SK-N-SH (cell line): Measurements from ENCODE around the gene ZNF75A.
"Not testable (repeated sequence)": the region's sequence is repeated elsewhere in the genome, so short reads cannot be mapped to it uniquely, and the experiment has no call there.

Source experiments
- ELF1 ChIP-seq: IDR thresholded peaks from 2 replicates; pipeline ENCODE4 v1.4.0; 2012
- EP300 ChIP-seq, 2 experiments: IDR thresholded peaks; 2 replicates each; pipeline versions ENCODE4 v1.4.0 to v1.6.1; 2012; ENCODE audit warnings: borderline replicate concordance in 1 of 2, low read depth in 1 of 2, low read length in 1 of 2
- EZH2phosphoT487 ChIP-seq: fragments of 200-600 bp; sonication (generic); IDR thresholded peaks from 2 replicates; pipeline ENCODE4 v1.6.1; 2017; ENCODE audit warnings: low read depth, mixed run types, mild to moderate bottlenecking, antibody characterized with exemption, moderate library complexity, borderline replicate concordance
- FOXJ3 ChIP-seq: sonication (generic); formaldehyde crosslinking; IDR thresholded peaks from 2 replicates; pipeline ENCODE4 v1.5.1; 2020; ENCODE audit warnings: mild to moderate bottlenecking, missing genetic modification reagents
- RAD21 ChIP-seq: IDR thresholded peaks from 2 replicates; pipeline ENCODE4 v1.6.1; 2012; ENCODE audit warnings: mild to moderate bottlenecking, low read length
- RFX5 ChIP-seq: IDR thresholded peaks from 2 replicates; pipeline ENCODE4 v1.6.1; 2012; ENCODE audit warnings: mild to moderate bottlenecking, improper control_type of control experiment, low read length
- SMC3 ChIP-seq: IDR thresholded peaks from 2 replicates; pipeline ENCODE4 v1.6.1; 2012; ENCODE audit warnings: low read depth, low read length, improper control_type of control experiment
- TAF1 ChIP-seq: IDR thresholded peaks from 2 replicates; pipeline ENCODE4 v1.6.1; 2012; ENCODE audit warnings: low read depth, mild to moderate bottlenecking, low read length, moderate library complexity, borderline replicate concordance
- YY1 ChIP-seq: IDR thresholded peaks from 2 replicates; pipeline ENCODE4 v1.4.0; 2012; ENCODE audit warnings: low read depth, mild to moderate bottlenecking
- TF ChIP-seq, protein P1 (sequence below): fragments of 200-600 bp; sonication (generic); IDR thresholded peaks from 2 replicates; pipeline ENCODE4 v1.6.1; 2017; ENCODE audit warnings: antibody characterized with exemption, mild to moderate bottlenecking, moderate library complexity
- TF ChIP-seq, protein P2 (sequence below): IDR thresholded peaks from 2 replicates; pipeline ENCODE4 v1.4.0; 2012; ENCODE audit warnings: low read depth, borderline replicate concordance

DNA sequence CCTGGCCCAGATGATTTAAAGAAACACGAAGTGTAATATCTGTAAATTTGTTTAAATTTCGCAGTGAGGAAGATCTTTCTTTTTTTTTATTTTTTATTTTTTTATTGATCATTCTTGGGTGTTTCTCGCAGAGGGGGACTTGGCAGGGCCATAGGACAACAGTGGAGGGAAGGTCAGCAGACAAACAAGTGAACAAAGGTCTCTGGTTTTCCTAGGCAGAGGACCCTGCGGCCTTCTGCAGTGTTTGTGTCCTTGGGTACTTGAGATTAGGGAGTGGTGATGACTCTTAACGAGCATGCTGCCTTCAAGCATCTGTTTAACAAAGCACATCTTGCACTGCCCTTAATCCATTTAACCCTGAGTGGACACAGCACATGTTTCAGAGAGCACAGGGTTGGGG, 34.6 kb upstream of the ZNF75A start:
- TF ChIP-seq, protein P1, sequence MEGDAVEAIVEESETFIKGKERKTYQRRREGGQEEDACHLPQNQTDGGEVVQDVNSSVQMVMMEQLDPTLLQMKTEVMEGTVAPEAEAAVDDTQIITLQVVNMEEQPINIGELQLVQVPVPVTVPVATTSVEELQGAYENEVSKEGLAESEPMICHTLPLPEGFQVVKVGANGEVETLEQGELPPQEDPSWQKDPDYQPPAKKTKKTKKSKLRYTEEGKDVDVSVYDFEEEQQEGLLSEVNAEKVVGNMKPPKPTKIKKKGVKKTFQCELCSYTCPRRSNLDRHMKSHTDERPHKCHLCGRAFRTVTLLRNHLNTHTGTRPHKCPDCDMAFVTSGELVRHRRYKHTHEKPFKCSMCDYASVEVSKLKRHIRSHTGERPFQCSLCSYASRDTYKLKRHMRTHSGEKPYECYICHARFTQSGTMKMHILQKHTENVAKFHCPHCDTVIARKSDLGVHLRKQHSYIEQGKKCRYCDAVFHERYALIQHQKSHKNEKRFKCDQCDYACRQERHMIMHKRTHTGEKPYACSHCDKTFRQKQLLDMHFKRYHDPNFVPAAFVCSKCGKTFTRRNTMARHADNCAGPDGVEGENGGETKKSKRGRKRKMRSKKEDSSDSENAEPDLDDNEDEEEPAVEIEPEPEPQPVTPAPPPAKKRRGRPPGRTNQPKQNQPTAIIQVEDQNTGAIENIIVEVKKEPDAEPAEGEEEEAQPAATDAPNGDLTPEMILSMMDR: not testable (repeated sequence)
- not testable (repeated sequence) for TF ChIP-seq YY1; SMC3; FOXJ3; EZH2phosphoT487; EP300 (IDR thresholded peaks at IDR 0.05; ENCODE audit: borderline replicate concordance in 1 of 2, low read depth in 1 of 2, low read length in 1 of 2); ELF1; TAF1; RFX5; RAD21
- TF ChIP-seq, protein P2, sequence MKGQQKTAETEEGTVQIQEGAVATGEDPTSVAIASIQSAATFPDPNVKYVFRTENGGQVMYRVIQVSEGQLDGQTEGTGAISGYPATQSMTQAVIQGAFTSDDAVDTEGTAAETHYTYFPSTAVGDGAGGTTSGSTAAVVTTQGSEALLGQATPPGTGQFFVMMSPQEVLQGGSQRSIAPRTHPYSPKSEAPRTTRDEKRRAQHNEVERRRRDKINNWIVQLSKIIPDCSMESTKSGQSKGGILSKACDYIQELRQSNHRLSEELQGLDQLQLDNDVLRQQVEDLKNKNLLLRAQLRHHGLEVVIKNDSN: not testable (repeated sequence)
